Activated T-helper 1 cell treated with anti-CD3 and anti-CD28 coated beads, Interleukin-2, amount 50 U/mL, for 16 hours (primary cell): ENCODE data around the gene CDH2.
"Not testable (repeated sequence)": the region's sequence is repeated elsewhere in the genome, so short reads cannot be mapped to it uniquely, and the experiment has no call there.

Experiments
- DNase-seq, 2 donors: peaks; one replicate each; pipeline ENCODE4 v3.0.0-alpha.2; 2020; ENCODE audit warnings: low read depth in 1 of 2, low spot score in 1 of 2

Gene CDH2

DNA sequence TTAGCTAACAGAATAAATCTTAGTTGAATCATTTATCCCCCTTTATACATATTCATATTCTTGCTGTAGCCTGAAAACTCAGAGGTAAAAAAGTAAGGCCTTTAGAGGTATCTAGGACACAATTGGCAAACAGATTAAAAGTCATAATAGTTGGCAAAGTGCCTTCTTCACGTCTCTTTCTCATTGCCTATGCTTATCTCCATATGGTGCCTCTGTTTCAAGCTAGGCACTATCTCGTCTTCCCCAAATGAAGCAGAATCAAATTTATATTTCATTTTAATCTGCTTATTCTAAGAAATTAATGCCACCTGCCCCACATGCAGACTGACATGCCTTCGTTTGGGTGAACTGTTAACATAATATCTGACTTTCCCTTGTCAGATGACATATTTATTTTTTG, 245.4 kb downstream of the CDH2 start:
- DNase-seq = no peak

DNA sequence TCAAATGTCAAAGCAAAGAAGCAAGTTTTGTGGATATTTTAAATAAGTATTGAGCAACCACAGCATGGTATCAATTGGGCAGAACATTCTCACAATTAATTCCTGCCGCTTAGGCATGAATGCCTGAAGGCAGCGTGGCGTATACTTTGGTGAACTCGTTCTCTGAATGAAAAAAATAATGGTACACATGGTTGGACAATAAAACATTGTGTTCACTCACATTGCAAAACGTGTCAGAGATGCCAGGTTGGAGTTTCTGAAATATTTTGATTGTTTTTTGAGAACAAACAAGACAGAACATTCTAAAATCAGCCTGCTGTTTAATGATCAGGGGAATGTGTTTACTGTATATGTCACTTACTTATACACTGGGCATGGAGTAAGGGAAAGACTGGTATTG, 254.2 kb downstream of the CDH2 start:
- no peak for DNase-seq

DNA sequence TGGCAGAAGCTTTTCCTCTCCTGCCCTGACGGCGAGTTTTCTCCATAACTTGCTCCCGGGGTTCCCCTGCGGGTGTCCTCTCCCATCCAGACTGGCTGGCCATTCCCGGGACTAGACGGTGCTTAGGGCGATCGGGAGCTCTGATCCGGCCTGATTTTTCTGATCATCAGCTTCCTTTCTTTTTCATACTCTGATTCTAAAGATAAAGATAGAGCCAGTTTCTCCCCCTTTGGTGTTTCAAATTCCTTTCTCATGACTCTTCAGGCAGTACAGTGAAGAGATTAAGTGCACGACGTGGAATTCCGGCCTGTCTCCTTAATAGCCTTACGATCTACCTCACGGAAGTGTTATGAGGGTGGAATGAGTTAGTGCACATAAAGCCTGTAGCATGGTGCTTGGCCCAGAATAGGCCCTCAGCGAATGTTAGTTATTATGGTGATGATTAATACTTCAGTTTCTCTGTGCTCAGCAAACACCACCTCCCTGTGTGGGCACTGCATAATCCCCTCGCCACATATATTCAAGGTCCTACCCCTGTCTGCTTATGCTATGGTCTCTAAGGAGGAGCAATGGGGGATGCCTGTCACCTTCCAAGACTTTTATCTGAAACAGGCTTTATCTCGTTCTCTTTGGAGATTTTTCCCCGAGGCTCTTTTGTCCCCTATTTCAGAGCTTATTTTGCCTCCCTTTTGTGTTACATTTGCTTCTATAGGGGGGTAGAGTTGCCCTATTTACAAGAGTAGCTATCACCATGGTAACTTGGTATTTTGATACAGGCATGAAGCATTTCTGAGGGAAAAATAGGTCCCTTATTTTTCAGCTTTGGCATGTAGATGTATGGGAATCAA, 254.8 kb downstream of the CDH2 start:
- no peak for DNase-seq

DNA sequence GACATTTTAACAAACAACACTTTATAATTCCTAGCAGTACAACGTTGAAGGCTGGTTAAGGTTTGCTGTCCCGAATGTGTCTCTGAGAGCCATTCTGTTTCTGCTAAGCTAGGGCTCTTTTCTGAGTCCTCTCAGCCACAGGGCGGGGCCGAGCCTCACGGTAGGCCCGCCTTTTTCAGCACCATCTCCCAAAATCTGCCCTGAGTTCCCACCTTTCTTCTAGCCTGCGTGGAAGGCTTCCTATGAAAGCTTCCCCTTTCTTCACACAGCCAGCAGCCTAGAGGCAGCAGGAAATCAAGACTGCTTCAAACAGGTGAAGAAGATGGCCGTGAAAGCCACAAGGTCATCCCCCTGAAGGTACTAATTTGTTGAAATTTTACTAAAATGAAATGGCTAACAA, 255.5 kb downstream of the CDH2 start:
- no peak for DNase-seq

DNA sequence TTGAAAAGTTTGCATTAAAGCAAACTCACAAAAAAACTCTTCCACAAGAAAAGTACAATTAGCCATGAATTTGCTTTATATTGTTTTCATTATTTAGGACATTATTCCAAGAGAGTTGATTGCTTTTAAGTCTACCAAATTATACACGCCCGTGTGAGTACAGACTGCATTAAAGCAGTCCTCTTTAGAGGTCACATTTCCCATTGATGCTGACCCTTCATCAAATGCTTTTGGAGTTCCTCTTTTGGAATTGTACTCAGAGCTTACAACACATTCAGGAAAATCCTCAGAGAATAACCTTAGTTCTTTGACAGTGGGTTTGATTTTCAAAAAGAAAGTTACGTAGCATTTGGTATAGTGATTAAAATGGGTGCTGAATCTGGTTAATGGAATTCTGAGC, 256.1 kb downstream of the CDH2 start:
- no peak for DNase-seq

DNA sequence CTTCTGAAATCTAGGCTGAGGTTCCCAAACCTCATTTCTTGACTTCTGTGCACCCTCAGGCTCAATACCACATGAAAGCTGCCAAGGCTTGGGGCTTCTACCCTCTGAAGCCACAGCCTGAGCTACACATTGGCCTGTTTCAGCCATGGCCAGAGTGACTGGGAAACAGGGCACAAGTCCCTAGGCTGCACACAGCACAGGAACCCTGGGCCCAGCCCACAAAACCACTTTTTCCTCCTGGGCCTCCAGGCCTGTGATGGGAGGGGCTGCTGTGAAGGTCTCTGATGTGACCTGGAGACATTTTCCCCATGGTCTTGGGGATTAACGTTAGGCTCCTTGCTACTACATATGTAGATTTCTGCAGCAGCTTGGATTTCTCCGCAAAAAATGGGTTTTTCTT, 270.7 kb downstream of the CDH2 start:
- not testable (repeated sequence) for DNase-seq

DNA sequence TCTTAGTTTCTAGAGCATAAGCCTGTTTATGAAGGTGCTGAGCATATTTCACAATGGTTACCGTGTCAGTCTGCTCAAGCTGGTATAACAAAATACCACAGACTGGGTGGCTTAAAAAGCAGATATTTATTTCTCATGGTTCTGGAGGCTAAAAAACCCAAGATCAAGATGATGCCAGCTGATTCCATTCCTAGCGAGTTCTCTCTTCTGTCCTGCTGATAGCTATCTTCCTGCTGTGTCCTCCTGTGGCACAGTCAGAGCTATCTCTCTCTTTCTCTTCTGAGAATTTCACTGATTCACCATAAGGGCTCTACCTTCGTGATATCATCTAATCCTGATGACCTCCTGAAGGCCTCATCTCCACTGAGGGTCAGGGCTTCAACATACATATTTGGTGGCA, 273.0 kb downstream of the CDH2 start:
- DNase-seq = no peak

DNA sequence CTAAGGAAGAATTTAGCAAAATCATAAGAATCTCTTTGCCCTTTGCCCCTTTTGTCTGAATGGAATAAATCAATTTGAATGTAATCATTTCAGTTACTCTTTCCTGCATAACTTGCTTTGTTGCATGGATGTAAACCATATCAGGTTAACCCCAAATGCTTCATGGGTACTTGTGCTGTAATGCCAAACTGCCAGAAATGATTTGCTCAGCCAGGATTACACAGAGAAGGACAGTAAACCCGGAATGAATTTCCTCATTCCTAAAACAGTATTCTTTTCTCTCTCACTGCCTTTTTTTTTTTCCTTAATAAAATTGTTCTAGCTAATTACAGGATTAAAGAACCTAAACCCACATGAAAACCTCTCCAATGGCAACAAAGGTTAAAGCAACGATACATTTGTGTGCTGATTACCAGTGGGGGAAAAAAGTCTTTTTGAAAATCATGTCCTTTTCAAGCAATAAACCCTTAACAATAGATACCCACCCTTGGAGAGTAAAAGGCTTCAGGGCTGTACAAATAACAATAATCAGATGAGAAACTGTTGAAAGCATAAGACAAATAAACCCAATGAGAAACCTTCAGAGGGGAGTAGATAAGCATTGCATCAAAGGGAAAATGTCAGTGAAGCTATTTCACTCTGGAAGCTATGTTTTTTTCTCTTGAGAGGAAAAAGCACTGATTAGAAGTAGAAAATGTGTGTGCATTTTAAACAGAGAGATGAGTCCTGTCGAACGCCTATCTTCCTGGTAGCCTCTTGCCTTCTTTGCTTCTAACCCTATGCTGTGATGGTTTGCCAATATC, 275.3 kb downstream of the CDH2 start:
- DNase-seq = no peak
